Keratinocyte (primary cell): Measurements from ENCODE around the gene SCAMP2. TPM values are rescaled to one million over a fixed set of nuclear protein-coding genes. Genes with fewer than 3 reads are reported as not detected.

Source experiments
- DNase-seq: peaks from one replicate; pipeline ENCODE4 v3.0.0-alpha.2; 2011; ENCODE audit warnings: low read depth, missing footprints, low spot score
- FAIRE-seq: peaks from 2 replicates; lab custom pipeline; 2011; peaks lifted over from hg19 to GRCh38; lab: Jason Lieb, UNC
- H2AFZ ChIP-seq: 2 replicates; pipeline ENCODE4 v1.6.0; 2012; ENCODE audit warnings: low read length, control low read depth, inconsistent platforms; ENCODE audit not compliant: control insufficient read depth
- H3K27ac ChIP-seq: 2 replicates; pipeline ENCODE4 v1.5.1; 2011; ENCODE audit warnings: low read length; ENCODE audit not compliant: control insufficient read depth, insufficient read depth
- H3K27me3 ChIP-seq: 3 replicates; pipeline ENCODE4 v1.6.0; 2011; ENCODE audit warnings: low read length; ENCODE audit not compliant: control insufficient read depth, insufficient read depth; ENCODE audit errors: extremely low read depth
- H3K36me3 ChIP-seq, 2 experiments: 2 replicates in 1 of 2; 3 replicates in 1 of 2; pipeline ENCODE4 v1.5.1; 2011; ENCODE audit warnings: low read length in 2 of 2, mild to moderate bottlenecking in 1 of 2; ENCODE audit not compliant: control insufficient read depth in 2 of 2, insufficient read depth in 2 of 2; ENCODE audit errors: extremely low read depth in 1 of 2
- H3K4me1 ChIP-seq: 3 replicates; pipeline ENCODE4 v1.5.1; 2011; ENCODE audit warnings: low read length; ENCODE audit not compliant: control insufficient read depth, insufficient read depth; ENCODE audit errors: extremely low read depth
- H3K4me2 ChIP-seq: 3 replicates; pipeline ENCODE4 v1.6.0; 2011; ENCODE audit warnings: low read depth, low read length; ENCODE audit not compliant: control insufficient read depth, insufficient read depth; ENCODE audit errors: extremely low read depth
- H3K4me3 ChIP-seq, 3 experiments: fragments of 200-600 bp in 1 of 3; sonication (generic) in 1 of 3; 2 replicates in 2 of 3; 3 replicates in 1 of 3; pipeline ENCODE4 v1.5.1; 2011 to 2016; ENCODE audit warnings: low read length in 3 of 3, mild to moderate bottlenecking in 3 of 3, control low read depth in 2 of 3, inconsistent platforms in 1 of 3, low read depth in 1 of 3, mixed read lengths in 1 of 3, mixed run types in 1 of 3, moderate library complexity in 1 of 3; ENCODE audit not compliant: control insufficient read depth in 2 of 3, insufficient read depth in 2 of 3; ENCODE audit errors: extremely low read depth in 1 of 3
- H3K79me2 ChIP-seq: 2 replicates; pipeline ENCODE4 v1.6.0; 2012; ENCODE audit warnings: low read length; ENCODE audit not compliant: control insufficient read depth, insufficient read depth
- H3K9ac ChIP-seq: 3 replicates; pipeline ENCODE4 v1.6.0; 2011; ENCODE audit warnings: low read length; ENCODE audit not compliant: control insufficient read depth, insufficient read depth; ENCODE audit errors: extremely low read depth
- H3K9me1 ChIP-seq: 3 replicates; pipeline ENCODE4 v1.6.0; 2011; ENCODE audit warnings: low read length; ENCODE audit not compliant: control insufficient read depth, insufficient read depth; ENCODE audit errors: extremely low read depth
- H3K9me3 ChIP-seq: 2 replicates; pipeline ENCODE4 v1.5.1; 2012; ENCODE audit warnings: low read depth, low read length; ENCODE audit not compliant: control insufficient read depth
- H4K20me1 ChIP-seq: 3 replicates; pipeline ENCODE4 v1.6.0; 2011; ENCODE audit warnings: low read length; ENCODE audit not compliant: control insufficient read depth, insufficient read depth; ENCODE audit errors: extremely low read depth
- CTCF ChIP-seq, 3 experiments: IDR thresholded peaks in 1 of 3; conservative IDR thresholded peaks in 1 of 3; optimal IDR thresholded peaks in 1 of 3; 2 replicates in 2 of 3; 3 replicates in 1 of 3; pipeline versions ENCODE3 to v1.5.1; 2011; ENCODE audit warnings: low read length in 3 of 3, mild to moderate bottlenecking in 3 of 3, moderate library complexity in 2 of 3, control low read depth in 1 of 3, inconsistent platforms in 1 of 3; ENCODE audit not compliant: insufficient read depth in 2 of 3; ENCODE audit errors: extremely low read depth in 1 of 3
- EZH2 ChIP-seq: IDR thresholded peaks from one replicate; pipeline ENCODE4 v1.6.1; 2012; ENCODE audit warnings: inconsistent platforms, mild to moderate bottlenecking, low read length, moderate library complexity
- dilution Hi-C: fragments of 300-500 bp; cut with MboI; formaldehyde crosslinking; loops from one replicate; pipeline ENCODE4 v1.7.0; 2020; ENCODE audit warnings: low sequenced_read_pairs; ENCODE audit not compliant: extremely low pct_ligation_motif_present
- polyA plus RNA-seq, 5 experiments: library from polyadenylated mRNA; depleted of rRNA in 3 of 5; stranded (reverse) in 3 of 5; stranded (forward) in 1 of 5; unstranded in 1 of 5; fragments of >200 nt; gene quantifications; 1 replicate in 1 of 5; 2 replicates in 3 of 5; 3 replicates in 1 of 5; pipeline versions ENCODE4 v1.2.1 to v1.2.3, GENCODE V29; 2011 to 2012; ENCODE audit warnings: missing spikeins in 2 of 5, low read depth in 1 of 5, low replicate concordance in 1 of 5

SCAMP2 gene
- polyA plus RNA-seq, 1 donor (not counting 4 experiments of a cell fraction or from before 2014, with no cell fraction given): 72.8 TPM

- Histone ChIP-seq H3K4me2 (no peak overlapping the region), H3K9me1 (peaks cover 6% of the 10 kb centered on the region), H3K79me2 (peaks cover 19% of the 10 kb centered on the region), H3K9me3 (no peaks in the 10 kb centered on the region), H3K36me3 (peaks cover 17 to 19% of the 10 kb centered on the region in 2 experiments), H3K4me3 (no peak overlapping the region), H3K4me1 (peaks cover 21% of the 10 kb centered on the region), H3K27ac (no peak overlapping the region), H4K20me1 (no peaks in the 10 kb centered on the region), H3K27me3 (no peaks in the 10 kb centered on the region), H2AFZ (no peak overlapping the region), H3K9ac (no peak overlapping the region)
- no peak for DNase-seq
- FAIRE-seq: no peak
- dilution Hi-C loops: no loop called here
- no peak for TF ChIP-seq EZH2
- TF ChIP-seq CTCF (optimal IDR thresholded peaks at IDR 0.05 in 1 of 3, IDR thresholded peaks at IDR 0.05 in 1 of 3, conservative IDR thresholded peaks at IDR 0.05 in 1 of 3; ENCODE audit: extremely low read depth in 1 of 3, insufficient read depth in 2 of 3, low read length in 3 of 3): no peak
These were observed 16.0 kb downstream of the SCAMP2 start for GRCh38 chr15:74857082-74857655.

- dilution Hi-C loops: no loop called here
- H3K27ac ChIP-seq: no peak overlapping the region
- H3K4me3 ChIP-seq: no peak overlapping the region
- H3K9me3 ChIP-seq: no peaks in the 10 kb centered on the region
- no peaks in the 10 kb centered on the region for H4K20me1 ChIP-seq
- no peak overlapping the region for H3K4me2 ChIP-seq
- H3K9me1 ChIP-seq: peaks cover 6% of the 10 kb centered on the region
- no peak overlapping the region for H3K9ac ChIP-seq
- peaks cover 19% of the 10 kb centered on the region for H3K79me2 ChIP-seq
- no peak overlapping the region for H2AFZ ChIP-seq
- peaks cover 22 to 24% of the 10 kb centered on the region in 2 experiments for H3K36me3 ChIP-seq
- H3K27me3 ChIP-seq: no peaks in the 10 kb centered on the region
- DNase-seq: no peak
- H3K4me1 ChIP-seq: peaks cover 21% of the 10 kb centered on the region
- no peak for FAIRE-seq
- TF ChIP-seq EZH2 (no peak), CTCF (optimal IDR thresholded peaks at IDR 0.05 in 1 of 3, IDR thresholded peaks at IDR 0.05 in 1 of 3, conservative IDR thresholded peaks at IDR 0.05 in 1 of 3; ENCODE audit: extremely low read depth in 1 of 3, insufficient read depth in 2 of 3, low read length in 3 of 3) (no peak)
These were observed 16.6 kb downstream of the SCAMP2 start for GRCh38 chr15:74856537-74856936.
